A673 (cell line): ENCODE results near the gene STX7. TPM values are rescaled to one million over a fixed set of nuclear protein-coding genes. Genes with fewer than 3 reads are reported as not detected.

Experiments used
- BruUV-seq: library from RNA; stranded (reverse); fragments of 400-500 nt; replicated peaks from 2 replicates; lab custom pipeline; 2021; lab: Mats Ljungman, UMichigan
- CTCF ChIA-PET: fragments of 300-600 bp; sonication (Branson Sonifier 250); formaldehyde crosslinking; loops from one replicate; lab custom pipeline; 2022; ENCODE audit warnings: antibody characterized with exemption; lab: Charles Lee
- POLR2A ChIA-PET: fragments of 300-600 bp; sonication (Branson Sonifier 250); formaldehyde crosslinking; loops from one replicate; lab custom pipeline; 2022; ENCODE audit warnings: antibody characterized with exemption; ENCODE audit not compliant: low non-redundant PET; lab: Charles Lee
- DNase-seq: peaks from one replicate; pipeline ENCODE4 v3.0.0-alpha.2; 2015; ENCODE audit warnings: low spot score
- H3K27ac ChIP-seq: fragments of 200-600 bp; sonication (generic); 2 replicates; pipeline ENCODE4 v1.5.1; 2016; ENCODE audit warnings: mixed run types, low read depth, mild to moderate bottlenecking, mixed read lengths, antibody characterized with exemption, low read length; ENCODE audit not compliant: poor library complexity, severe bottlenecking
- H3K27me3 ChIP-seq: fragments of 200-600 bp; sonication (generic); replicated peaks from 2 replicates; pipeline ENCODE4 v1.6.1; 2017; ENCODE audit warnings: mixed run types, low read depth, mild to moderate bottlenecking, mixed read lengths, antibody characterized with exemption, low read length; ENCODE audit not compliant: insufficient read depth, poor library complexity
- H3K36me3 ChIP-seq: fragments of 200-600 bp; sonication (generic); 2 replicates; pipeline ENCODE4 v1.6.1; 2016; ENCODE audit warnings: mixed run types, mild to moderate bottlenecking, mixed read lengths, antibody characterized with exemption, low read length; ENCODE audit not compliant: insufficient read depth, poor library complexity, severe bottlenecking
- H3K4me1 ChIP-seq: fragments of 200-600 bp; sonication (generic); 2 replicates; pipeline ENCODE4 v1.6.1; 2017; ENCODE audit warnings: mixed run types, mild to moderate bottlenecking, mixed read lengths, antibody characterized with exemption, low read length; ENCODE audit not compliant: insufficient read depth, poor library complexity, severe bottlenecking
- H3K4me3 ChIP-seq: fragments of 200-600 bp; sonication (generic); 2 replicates; pipeline ENCODE4 v1.5.1; 2016; ENCODE audit warnings: low read depth, mixed run types, mild to moderate bottlenecking, mixed read lengths, low read length; ENCODE audit not compliant: poor library complexity, severe bottlenecking
- H3K9me3 ChIP-seq: fragments of 200-600 bp; sonication (generic); 2 replicates; pipeline ENCODE4 v1.6.1; 2016; ENCODE audit warnings: mixed run types, low read depth, mild to moderate bottlenecking, mixed read lengths, antibody characterized with exemption, low read length; ENCODE audit not compliant: poor library complexity, severe bottlenecking
- CTCF ChIP-seq: fragments of 300-800, 200-600 bp; sonication (generic); conservative IDR thresholded peaks from 2 replicates; pipeline ENCODE4 v1.5.1; 2017; ENCODE audit warnings: low read depth, mild to moderate bottlenecking, antibody characterized with exemption, low read length, moderate library complexity, mixed read lengths
- EZH2 ChIP-seq: fragments of 200-600 bp; sonication (generic); IDR thresholded peaks from 2 replicates; pipeline ENCODE4 v1.6.1; 2017; ENCODE audit warnings: borderline replicate concordance, low read depth, mild to moderate bottlenecking, mixed read lengths, antibody characterized with exemption, low read length; ENCODE audit not compliant: poor library complexity, severe bottlenecking
- intact Hi-C: fragments of 100-400 bp; cut with micrococcal nuclease; formaldehyde crosslinking; loops from one replicate; pipeline ENCODE4 v1.10.0; 2022; ENCODE audit not compliant: unreplicated experiment
- total RNA-seq: library from RNA; stranded (reverse); gene quantifications from 2 replicates; pipeline ENCODE4 v1.2.3, GENCODE V29; 2021

STX7 gene
- total RNA-seq, 1 experiment from 2014 or later = 19.5 TPM

GRCh38 chr6:132489376-132489775 lies 23.5 kb downstream of the STX7 start:
- CTCF ChIA-PET = no interaction called here
- no TSS peak for BruUV-seq

GRCh38 chr6:132487762-132488161 lies 25.2 kb downstream of the STX7 start:
- H3K9me3 ChIP-seq = no peaks in the 10 kb centered on the region
- no peak overlapping the region for H3K4me3 ChIP-seq
- no peaks in the 10 kb centered on the region for H3K27me3 ChIP-seq
- H3K4me1 ChIP-seq = peaks cover 12% of the 10 kb centered on the region
- no TSS peak for BruUV-seq
- POLR2A ChIA-PET = interaction anchor here (0.7 kb wide), 1 partner anchor 11 kb away, joined by 3 read pairs; no protein-coding TSS in a partner anchor
- DNase-seq = no peak
- CTCF ChIA-PET = no interaction called here
- intact Hi-C loops = no loop called here
- TF ChIP-seq EZH2 = no peak
- no peak for TF ChIP-seq CTCF
- no peak overlapping the region for H3K27ac ChIP-seq
- H3K36me3 ChIP-seq = no peaks in the 10 kb centered on the region

More at GRCh38 chr6:132489376-132489775, 23.5 kb downstream of the STX7 start:
- intact Hi-C loops = no loop called here
- Histone ChIP-seq H3K4me1 (peaks cover 12% of the 10 kb centered on the region), H3K36me3 (no peaks in the 10 kb centered on the region), H3K27me3 (no peaks in the 10 kb centered on the region), H3K27ac (no peak overlapping the region), H3K4me3 (no peak overlapping the region), H3K9me3 (no peaks in the 10 kb centered on the region)
- POLR2A ChIA-PET = no interaction called here
- no peak for DNase-seq
- TF ChIP-seq EZH2 (no peak), CTCF (no peak)

- intact Hi-C loops = loop anchor here (1.0 to 5.0 kb wide), 3 partner anchors 184 to 557 kb away; no protein-coding TSS in a partner anchor
- DNase-seq = no peak
- no peaks in the 10 kb centered on the region for H3K4me1 ChIP-seq
- H3K27me3 ChIP-seq = no peaks in the 10 kb centered on the region
- BruUV-seq = no TSS peak
- no peak overlapping the region for H3K27ac ChIP-seq
- no peaks in the 10 kb centered on the region for H3K36me3 ChIP-seq
- TF ChIP-seq CTCF (no peak), EZH2 (no peak)
- POLR2A ChIA-PET = no interaction called here
- no peaks in the 10 kb centered on the region for H3K9me3 ChIP-seq
- CTCF ChIA-PET = interaction anchor here (0.7 to 1.8 kb wide), 5 partner anchors 10 to 205 kb away, joined by 3 to 28 read pairs (median 9); no protein-coding TSS in a partner anchor
- no peak overlapping the region for H3K4me3 ChIP-seq
These were observed 28.3 kb downstream of the STX7 start for GRCh38 chr6:132484680-132485018.
